Breast epithelium (tissue), 3 donors: Measurements from ENCODE around the gene CPSF3.

Experiments
- POLR2A ChIP-seq: fragments of 450-650 bp; IDR thresholded peaks from one replicate; pipeline ENCODE4 v1.6.1; 2016; ENCODE audit warnings: antibody characterized with exemption, mild to moderate bottlenecking, moderate library complexity
- TF ChIP-seq, protein P1 (sequence below), 3 donors: fragments of 450-650 bp; IDR thresholded peaks; one replicate each; pipeline ENCODE4 v1.5.1; 2016 to 2017; ENCODE audit warnings: antibody characterized with exemption in 3 of 3, mild to moderate bottlenecking in 3 of 3, moderate library complexity in 3 of 3

DNA sequence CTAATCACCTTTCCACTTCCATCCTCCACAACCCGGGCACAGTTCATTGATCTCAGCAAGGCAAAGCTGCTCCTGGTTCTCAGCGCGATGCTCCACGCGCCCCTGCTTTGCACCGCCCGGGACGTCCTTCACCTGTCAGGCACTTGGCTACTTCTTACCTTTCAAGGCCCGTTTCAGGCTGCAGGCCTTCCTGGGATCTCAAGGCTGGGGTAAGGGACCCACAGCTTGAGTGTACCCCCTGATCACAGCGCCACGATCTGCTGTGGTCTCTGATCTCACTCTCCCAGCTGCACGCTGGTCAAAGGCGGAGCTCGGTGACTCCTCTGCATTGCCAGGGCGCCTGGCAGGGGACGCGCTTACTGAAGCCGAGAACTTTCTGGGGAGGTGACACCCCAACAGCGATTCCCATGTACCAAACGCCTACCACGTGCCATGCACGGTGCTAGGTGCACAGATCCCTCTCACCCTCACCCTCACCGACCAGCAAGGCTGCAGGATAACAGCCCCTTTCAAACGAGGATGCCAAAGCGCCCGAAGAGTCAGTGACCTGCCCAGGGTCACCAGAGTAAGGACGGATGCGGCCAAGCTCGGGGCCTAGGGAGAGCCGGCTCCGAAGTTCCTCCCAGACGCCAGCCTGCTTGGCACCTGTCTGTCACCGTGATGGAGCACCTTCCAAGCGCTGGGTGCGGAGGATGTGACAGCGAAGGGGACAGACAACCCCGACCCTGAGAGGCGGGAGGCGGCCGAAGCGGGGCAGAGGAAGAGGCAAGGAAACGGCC, 944 bp upstream of the CPSF3 start:
- TF ChIP-seq POLR2A: no peak
- TF ChIP-seq, protein P1, sequence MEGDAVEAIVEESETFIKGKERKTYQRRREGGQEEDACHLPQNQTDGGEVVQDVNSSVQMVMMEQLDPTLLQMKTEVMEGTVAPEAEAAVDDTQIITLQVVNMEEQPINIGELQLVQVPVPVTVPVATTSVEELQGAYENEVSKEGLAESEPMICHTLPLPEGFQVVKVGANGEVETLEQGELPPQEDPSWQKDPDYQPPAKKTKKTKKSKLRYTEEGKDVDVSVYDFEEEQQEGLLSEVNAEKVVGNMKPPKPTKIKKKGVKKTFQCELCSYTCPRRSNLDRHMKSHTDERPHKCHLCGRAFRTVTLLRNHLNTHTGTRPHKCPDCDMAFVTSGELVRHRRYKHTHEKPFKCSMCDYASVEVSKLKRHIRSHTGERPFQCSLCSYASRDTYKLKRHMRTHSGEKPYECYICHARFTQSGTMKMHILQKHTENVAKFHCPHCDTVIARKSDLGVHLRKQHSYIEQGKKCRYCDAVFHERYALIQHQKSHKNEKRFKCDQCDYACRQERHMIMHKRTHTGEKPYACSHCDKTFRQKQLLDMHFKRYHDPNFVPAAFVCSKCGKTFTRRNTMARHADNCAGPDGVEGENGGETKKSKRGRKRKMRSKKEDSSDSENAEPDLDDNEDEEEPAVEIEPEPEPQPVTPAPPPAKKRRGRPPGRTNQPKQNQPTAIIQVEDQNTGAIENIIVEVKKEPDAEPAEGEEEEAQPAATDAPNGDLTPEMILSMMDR (IDR thresholded peaks at IDR 0.05): no peak
